Mucosa of stomach (tissue), 1 donor: ENCODE data around the gene SUPT4H1.

ENCODE experiments used
- H3K27me3 ChIP-seq: one replicate; pipeline ENCODE4 v1.7.0; 2013; ENCODE audit warnings: mild to moderate bottlenecking, low read length; ENCODE audit not compliant: control insufficient read depth, insufficient read depth
- H3K36me3 ChIP-seq: one replicate; pipeline ENCODE4 v1.7.0; 2013; ENCODE audit warnings: low read length; ENCODE audit not compliant: control insufficient read depth, insufficient read depth
- H3K4me1 ChIP-seq: one replicate; pipeline ENCODE4 v1.7.0; 2013; ENCODE audit warnings: mild to moderate bottlenecking, low read length; ENCODE audit not compliant: control insufficient read depth, insufficient read depth
- H3K4me3 ChIP-seq: one replicate; pipeline ENCODE4 v1.7.0; 2013; ENCODE audit warnings: low read length
- H3K9ac ChIP-seq: one replicate; pipeline ENCODE4 v1.7.0; 2013; ENCODE audit warnings: mild to moderate bottlenecking, low read length, moderate library complexity
- H3K9me3 ChIP-seq: one replicate; pipeline ENCODE4 v1.7.0; 2013; ENCODE audit warnings: mild to moderate bottlenecking, low read length, moderate library complexity; ENCODE audit not compliant: control insufficient read depth
- donor health status: Pancreatic carcinoma.

The SUPT4H1 gene

GRCh38 chr17:58320163-58320558 lies 31.8 kb downstream of the SUPT4H1 start:
- H3K9me3 ChIP-seq, result no peaks in the 10 kb centered on the region
- H3K36me3 ChIP-seq, result no peaks in the 10 kb centered on the region
- H3K27me3 ChIP-seq, result no peaks in the 10 kb centered on the region
- H3K4me3 ChIP-seq, result no peak overlapping the region
- peaks cover 14% of the 10 kb centered on the region for H3K4me1 ChIP-seq
- no peak overlapping the region for H3K9ac ChIP-seq

DNA sequence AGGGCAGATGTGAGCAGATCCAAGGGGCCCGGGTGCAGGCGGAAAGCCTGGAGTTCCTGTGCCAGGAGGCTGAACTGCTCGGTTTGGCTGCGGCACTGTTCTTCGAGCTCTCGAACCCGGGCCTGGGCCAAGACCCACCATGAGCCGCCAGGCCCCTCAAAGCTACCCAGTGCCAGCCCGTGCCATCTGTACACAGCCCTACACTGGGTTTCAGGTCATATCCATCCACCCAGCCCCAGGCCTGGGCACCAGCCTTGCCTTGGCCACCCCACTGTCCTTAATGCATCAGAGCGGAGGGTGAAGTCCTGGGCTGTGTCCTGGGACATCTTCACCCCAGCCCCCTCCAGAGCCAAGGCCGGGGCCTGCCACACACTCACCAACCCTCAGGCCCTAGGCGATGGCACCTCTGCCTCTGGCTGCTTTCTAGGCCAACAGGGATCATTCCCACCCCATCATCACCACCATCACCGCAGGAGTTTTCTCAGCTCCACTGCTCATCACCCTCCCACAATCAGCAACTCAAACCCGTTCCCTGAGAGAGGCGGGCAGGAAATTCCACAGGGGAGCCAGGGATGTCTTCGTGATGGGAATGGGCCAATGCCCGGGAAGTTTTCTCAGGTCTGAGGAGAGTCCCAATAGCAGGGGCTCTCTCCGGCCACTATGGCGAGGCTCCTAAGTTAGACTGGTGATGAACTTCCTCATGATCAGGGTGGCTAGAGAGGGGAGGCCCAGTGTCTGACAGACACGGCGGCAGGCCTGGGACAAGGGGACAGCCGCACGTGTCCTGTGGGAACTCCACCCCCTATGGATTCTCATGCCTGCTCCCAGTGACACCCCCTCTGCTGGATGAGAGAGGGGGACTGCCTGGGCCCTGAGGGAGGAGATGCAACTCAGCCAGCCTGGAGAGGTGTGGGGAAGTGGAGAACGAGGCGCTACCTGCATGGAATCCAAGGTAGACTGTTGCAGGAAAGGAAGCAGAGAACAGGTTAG lies 32.5 kb downstream of the SUPT4H1 start:
- H3K9ac ChIP-seq, result no peak overlapping the region
- H3K4me1 ChIP-seq, result peaks cover 11% of the 10 kb centered on the region
- H3K27me3 ChIP-seq, result no peaks in the 10 kb centered on the region
- no peaks in the 10 kb centered on the region for H3K36me3 ChIP-seq
- no peak overlapping the region for H3K4me3 ChIP-seq
- H3K9me3 ChIP-seq, result no peaks in the 10 kb centered on the region

DNA sequence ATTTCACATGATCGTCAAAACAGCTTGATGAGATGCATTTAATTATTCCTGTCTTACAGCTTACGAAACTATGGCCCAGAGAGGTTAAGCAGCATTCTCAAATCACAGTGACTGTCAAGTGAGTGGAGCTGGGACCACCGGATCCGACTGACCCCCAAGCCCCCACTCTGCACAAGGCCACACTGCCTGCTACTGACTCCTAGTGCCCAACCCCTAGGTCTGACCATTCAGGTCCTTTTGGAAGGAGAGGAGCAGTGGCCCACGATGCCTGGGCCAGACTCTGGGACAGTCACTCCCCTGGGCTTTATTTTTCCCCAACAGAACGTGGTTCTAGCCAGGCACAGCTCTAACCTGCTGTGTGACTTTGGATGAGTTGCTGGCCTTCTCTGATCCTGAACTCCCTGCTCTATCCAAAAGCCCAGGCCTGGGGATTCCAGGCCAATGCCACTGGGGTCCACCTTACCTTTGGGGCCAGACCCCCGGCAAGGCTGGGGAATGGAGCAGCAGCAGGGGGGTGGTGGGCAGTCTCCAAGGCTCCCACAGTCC lies 33.3 kb downstream of the SUPT4H1 start:
- Histone ChIP-seq H3K9ac (no peak overlapping the region), H3K4me3 (no peak overlapping the region), H3K36me3 (no peaks in the 10 kb centered on the region), H3K27me3 (no peaks in the 10 kb centered on the region), H3K9me3 (no peaks in the 10 kb centered on the region), H3K4me1 (peaks cover 4% of the 10 kb centered on the region)

DNA sequence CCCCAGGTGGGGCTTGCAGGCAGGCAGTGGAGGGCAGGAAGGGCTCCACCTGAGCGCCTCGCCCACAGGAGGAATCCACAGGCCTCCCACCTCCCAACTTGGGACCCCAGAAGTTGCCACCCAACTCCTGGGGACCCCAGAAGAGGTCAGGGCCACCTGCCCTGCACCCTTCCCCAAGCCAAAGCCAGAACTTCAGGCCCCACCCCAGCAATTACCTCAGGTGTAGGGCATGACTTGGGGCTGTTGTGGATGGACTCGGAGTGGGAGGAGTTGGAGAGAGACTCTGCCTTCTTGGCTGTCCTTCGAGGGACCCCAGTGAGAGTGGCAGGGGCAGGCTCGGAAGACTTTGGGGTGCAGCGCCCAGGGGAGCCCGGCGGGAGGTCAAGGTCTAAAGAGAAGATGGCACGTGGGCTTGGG lies 33.9 kb downstream of the SUPT4H1 start:
- Histone ChIP-seq H3K4me1 (no peaks in the 10 kb centered on the region), H3K36me3 (no peaks in the 10 kb centered on the region)

DNA sequence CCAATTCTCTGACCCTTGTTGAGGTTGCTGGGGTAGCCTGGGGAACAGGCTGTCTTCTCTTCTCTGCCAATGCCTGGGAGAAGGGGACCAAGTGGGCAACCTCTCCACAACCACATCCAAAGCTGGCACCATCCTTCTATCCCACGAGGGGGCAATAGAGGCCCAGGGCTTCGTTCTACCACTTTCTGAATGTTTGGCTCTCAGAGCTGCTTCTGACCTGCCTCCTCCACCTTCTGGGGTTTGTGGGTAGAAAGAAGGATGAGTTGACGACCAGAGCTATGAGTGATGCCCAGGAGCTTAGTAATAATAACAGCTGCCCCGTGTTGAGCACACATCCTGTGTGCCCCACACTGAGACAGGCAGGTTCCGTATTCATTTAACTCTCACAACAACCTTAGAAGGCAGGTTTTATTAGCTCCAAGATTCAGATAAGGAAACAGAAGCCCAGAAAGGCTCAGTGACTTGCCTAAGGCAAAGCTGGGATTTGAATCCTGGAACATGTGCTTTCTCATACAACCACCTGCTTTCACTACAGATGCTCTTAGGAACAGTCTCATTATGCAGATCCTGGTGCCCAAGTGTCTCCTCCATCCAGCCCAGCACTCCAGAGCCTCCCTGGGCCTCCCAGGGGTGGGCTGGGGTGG lies 34.5 kb downstream of the SUPT4H1 start:
- Histone ChIP-seq H3K4me1 (no peaks in the 10 kb centered on the region), H3K9me3 (no peaks in the 10 kb centered on the region), H3K9ac (no peak overlapping the region), H3K4me3 (no peak overlapping the region), H3K27me3 (no peaks in the 10 kb centered on the region), H3K36me3 (no peaks in the 10 kb centered on the region)

More for the DNA sequence above, 33.9 kb downstream of the SUPT4H1 start:
- Histone ChIP-seq H3K9ac (no peak overlapping the region), H3K27me3 (no peaks in the 10 kb centered on the region), H3K4me3 (no peak overlapping the region), H3K9me3 (no peaks in the 10 kb centered on the region)

- Histone ChIP-seq H3K4me3 (no peak overlapping the region), H3K4me1 (no peaks in the 10 kb centered on the region), H3K9ac (no peak overlapping the region), H3K36me3 (no peaks in the 10 kb centered on the region), H3K27me3 (no peaks in the 10 kb centered on the region), H3K9me3 (no peaks in the 10 kb centered on the region)
Measured at GRCh38 chr17:58316260-58316960, 35.6 kb downstream of the SUPT4H1 start.

DNA sequence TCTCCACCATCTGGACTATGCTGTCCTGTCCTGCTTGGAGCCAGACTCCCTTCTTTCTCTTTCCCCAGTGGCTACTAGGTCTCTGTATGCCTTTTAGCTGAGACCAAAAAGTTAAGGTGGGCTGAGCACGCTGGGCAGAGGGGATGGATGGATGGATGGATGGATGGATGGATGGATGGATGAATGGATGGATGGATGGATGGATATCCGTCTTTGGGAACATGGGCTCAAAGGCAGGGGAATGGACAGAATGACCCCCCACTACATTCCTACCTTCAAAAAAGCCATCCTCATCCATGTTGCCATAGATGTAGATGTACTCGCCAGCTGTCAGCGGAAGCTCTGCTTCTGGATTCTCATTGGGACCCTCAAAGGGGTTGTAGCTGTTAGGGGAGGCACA lies 36.3 kb downstream of the SUPT4H1 start:
- no peaks in the 10 kb centered on the region for H3K27me3 ChIP-seq
- H3K4me1 ChIP-seq, result no peaks in the 10 kb centered on the region
- no peak overlapping the region for H3K4me3 ChIP-seq
- no peaks in the 10 kb centered on the region for H3K9me3 ChIP-seq
- H3K9ac ChIP-seq, result no peak overlapping the region
- no peaks in the 10 kb centered on the region for H3K36me3 ChIP-seq

GRCh38 chr17:58315281-58315711 lies 36.7 kb downstream of the SUPT4H1 start:
- no peaks in the 10 kb centered on the region for H3K4me1 ChIP-seq
- H3K4me3 ChIP-seq, result no peak overlapping the region
- H3K27me3 ChIP-seq, result no peaks in the 10 kb centered on the region
- no peaks in the 10 kb centered on the region for H3K9me3 ChIP-seq
- H3K9ac ChIP-seq, result no peak overlapping the region
- H3K36me3 ChIP-seq, result no peaks in the 10 kb centered on the region

- Histone ChIP-seq H3K4me3 (no peak overlapping the region), H3K27me3 (no peaks in the 10 kb centered on the region), H3K36me3 (no peaks in the 10 kb centered on the region), H3K9ac (no peak overlapping the region), H3K4me1 (no peaks in the 10 kb centered on the region), H3K9me3 (no peaks in the 10 kb centered on the region)
Measured at GRCh38 chr17:58314706-58315015, 37.3 kb downstream of the SUPT4H1 start.

- H3K4me3 ChIP-seq, result no peak overlapping the region
- H3K36me3 ChIP-seq, result no peaks in the 10 kb centered on the region
- no peaks in the 10 kb centered on the region for H3K9me3 ChIP-seq
- H3K4me1 ChIP-seq, result no peaks in the 10 kb centered on the region
- no peaks in the 10 kb centered on the region for H3K27me3 ChIP-seq
- no peak overlapping the region for H3K9ac ChIP-seq
Measured at GRCh38 chr17:58313815-58314705, 37.9 kb downstream of the SUPT4H1 start.

GRCh38 chr17:58312829-58313228 lies 39.2 kb downstream of the SUPT4H1 start:
- H3K9ac ChIP-seq, result no peak overlapping the region
- H3K4me1 ChIP-seq, result no peaks in the 10 kb centered on the region
- H3K4me3 ChIP-seq, result no peak overlapping the region
- H3K27me3 ChIP-seq, result no peaks in the 10 kb centered on the region
- H3K9me3 ChIP-seq, result no peaks in the 10 kb centered on the region
- H3K36me3 ChIP-seq, result no peaks in the 10 kb centered on the region
